HEK293T (cell line): ENCODE data around the gene DDA1.

Experiments
- CTCF ChIA-PET: fragments of 350-600 bp; formaldehyde crosslinking; extraction: SDS; loops from one replicate; lab custom pipeline; 2021; ENCODE audit warnings: antibody characterized with exemption, inconsistent platforms; lab: Yijun Ruan, JAX
- POLR2A ChIA-PET: fragments of 350-600 bp; formaldehyde crosslinking; extraction: SDS; loops from one replicate; lab custom pipeline; 2020; ENCODE audit warnings: antibody characterized with exemption, inconsistent platforms; lab: Yijun Ruan, JAX
- DNase-seq: peaks from one replicate; pipeline ENCODE4 v3.0.0; 2012; ENCODE audit warnings: mixed read lengths; ENCODE audit errors: extremely low spot score
- ARNT ChIP-seq: fragments of 450-650 bp; IDR thresholded peaks from 2 replicates; pipeline ENCODE4 v1.6.1; 2017; ENCODE audit warnings: mild to moderate bottlenecking
- BHLHE40 ChIP-seq: fragments of 450-650 bp; IDR thresholded peaks from 2 replicates; pipeline ENCODE4 v1.6.1; 2016; ENCODE audit warnings: mild to moderate bottlenecking, moderate library complexity, borderline replicate concordance
- CTBP1 ChIP-seq: fragments of 450-650 bp; IDR thresholded peaks from 2 replicates; pipeline ENCODE4 v1.6.1; 2016; ENCODE audit warnings: borderline replicate concordance
- ELF4 ChIP-seq: fragments of 450-650 bp; IDR thresholded peaks from 2 replicates; pipeline ENCODE4 v1.6.1; 2017; ENCODE audit warnings: antibody characterized with exemption
- FOXA1 ChIP-seq: fragments of 450-650 bp; IDR thresholded peaks from 2 replicates; pipeline ENCODE4 v1.6.1; 2016; ENCODE audit warnings: mild to moderate bottlenecking
- FOXK2 ChIP-seq: fragments of 450-650 bp; IDR thresholded peaks from 2 replicates; pipeline ENCODE4 v1.6.1; 2016; ENCODE audit warnings: mild to moderate bottlenecking
- FOXM1 ChIP-seq: fragments of 450-650 bp; IDR thresholded peaks from 2 replicates; pipeline ENCODE4 v1.6.1; 2017; ENCODE audit warnings: mild to moderate bottlenecking, borderline replicate concordance
- HDGF ChIP-seq: fragments of 450-650 bp; IDR thresholded peaks from 2 replicates; pipeline ENCODE4 v1.6.1; 2017; ENCODE audit warnings: antibody characterized with exemption, borderline replicate concordance
- L3MBTL2 ChIP-seq: fragments of 450-650 bp; conservative IDR thresholded peaks from 2 replicates; pipeline ENCODE4 v1.6.1; 2016; ENCODE audit warnings: mild to moderate bottlenecking
- LEF1 ChIP-seq: fragments of 450-650 bp; IDR thresholded peaks from 2 replicates; pipeline ENCODE4 v1.6.1; 2017; ENCODE audit warnings: mild to moderate bottlenecking, borderline replicate concordance
- NFRKB ChIP-seq: fragments of 450-650 bp; IDR thresholded peaks from 2 replicates; pipeline ENCODE4 v1.6.1; 2016; ENCODE audit warnings: mild to moderate bottlenecking, moderate library complexity
- PKNOX1 ChIP-seq: fragments of 450-650 bp; IDR thresholded peaks from 2 replicates; pipeline ENCODE4 v1.6.1; 2016
- SP1 ChIP-seq: fragments of 450-650 bp; IDR thresholded peaks from 2 replicates; pipeline ENCODE4 v1.6.1; 2017
- SUZ12 ChIP-seq: fragments of 450-650 bp; IDR thresholded peaks from 2 replicates; pipeline ENCODE4 v1.6.1; 2016; ENCODE audit warnings: mild to moderate bottlenecking
- TARDBP ChIP-seq: fragments of 450-650 bp; IDR thresholded peaks from 2 replicates; pipeline ENCODE4 v1.6.1; 2016
- ZNF384 ChIP-seq: fragments of 450-650 bp; IDR thresholded peaks from 2 replicates; pipeline ENCODE4 v1.6.1; 2016

DDA1 gene

GRCh38 chr19:17333611-17334413 is 24.4 kb downstream of the DDA1 start:
- no peak for DNase-seq
- no peak for TF ChIP-seq CTBP1
- TF ChIP-seq TARDBP = no peak
- TF ChIP-seq NFRKB = no peak
- no peak for TF ChIP-seq HDGF
- TF ChIP-seq SP1 = no peak
- TF ChIP-seq ARNT = no peak
- no peak for TF ChIP-seq L3MBTL2
- TF ChIP-seq PKNOX1 = no peak
- POLR2A ChIA-PET = interaction anchor here (1.1 to 9.3 kb wide), 6 partner anchors 9 to 118 kb away, joined by 3 to 107 read pairs (median 6); partner anchors contain the start of genes DDA1, MRPL34 and USE1
- CTCF ChIA-PET = interaction anchor here (1.5 to 2.0 kb wide), 2 partner anchors 29 to 60 kb away, joined by 4 to 6 read pairs; partner anchors contain the start of genes CCDC194 and MRPL34

- TF ChIP-seq BHLHE40 (no peak), FOXA1 (no peak), SP1 (no peak), ARNT (peak; percentile 87), ZNF384 (no peak), FOXK2 (no peak), L3MBTL2 (no peak), PKNOX1 (peak; percentile 97), LEF1 (no peak; the same call in 1 of the 2 replicates), FOXM1 (peak; percentile 64; the same call in 1 of the 2 replicates), TARDBP (no peak), ELF4 (no peak)
- POLR2A ChIA-PET = interaction anchor here (0.6 to 9.3 kb wide), 5 partner anchors 11 to 42 kb away, joined by 3 to 107 read pairs (median 4); partner anchors contain the start of genes DDA1 and MRPL34
- DNase-seq = peak; percentile 90
- CTCF ChIA-PET = interaction anchor here (0.5 to 1.5 kb wide), 5 partner anchors 16 to 73 kb away, joined by 3 to 6 read pairs (median 4); partner anchors contain the start of gene CCDC194
Measured at GRCh38 chr19:17334414-17335409, 25.3 kb downstream of the DDA1 start, which contains the start of gene ANO8. ANO8 (minus strand) TSS chr19:17334855; CDS start chr19:17334670, 185 bp downstream.

- POLR2A ChIA-PET = interaction anchor here (0.6 to 9.3 kb wide), 4 partner anchors 10 to 720 kb away, joined by 3 to 107 read pairs (median 5); partner anchors contain the start of genes DDA1 and MRPL34
- DNase-seq = no peak
- CTCF ChIA-PET = interaction anchor here (0.5 to 1.3 kb wide), 5 partner anchors 10 to 54 kb away, joined by 3 to 6 read pairs (median 4); no protein-coding TSS in a partner anchor
- TF ChIP-seq TARDBP (no peak), BHLHE40 (no peak), ELF4 (no peak), ARNT (no peak), CTBP1 (no peak), L3MBTL2 (no peak), FOXK2 (no peak), PKNOX1 (no peak), FOXM1 (no peak), HDGF (no peak), SUZ12 (no peak), ZNF384 (no peak)
Measured at GRCh38 chr19:17335575-17335974, 26.2 kb downstream of the DDA1 start.

- ChIA-PET CTCF (no interaction called here), POLR2A (interaction anchor here (1.0 to 9.3 kb wide), 5 partner anchors 8 to 52 kb away, joined by 3 to 107 read pairs (median 6); partner anchors contain the start of genes DDA1 and MRPL34)
- peak; percentile 98 for DNase-seq
- TF ChIP-seq FOXM1 (peak; percentile 80), LEF1 (no peak), SP1 (peak; percentile 92; the same call in 1 of the 2 replicates), CTBP1 (peak; percentile 96; the same call in 1 of the 2 replicates), ARNT (peak; percentile 54; the same call in 1 of the 2 replicates), FOXK2 (no peak), PKNOX1 (peak; percentile 82), L3MBTL2 (peak; percentile 99), NFRKB (no peak), BHLHE40 (no peak), FOXA1 (no peak), SUZ12 (no peak), TARDBP (no peak), HDGF (no peak), ELF4 (no peak; the same call in 1 of the 2 replicates), ZNF384 (no peak)
Measured at GRCh38 chr19:17336872-17337674, 27.7 kb downstream of the DDA1 start, which contains the start of gene GTPBP3. GTPBP3 (plus strand) TSS chr19:17337553; CDS start chr19:17337612, 59 bp downstream.
